ENCODE results near the gene HDAC4.

HDAC4 gene

DNA sequence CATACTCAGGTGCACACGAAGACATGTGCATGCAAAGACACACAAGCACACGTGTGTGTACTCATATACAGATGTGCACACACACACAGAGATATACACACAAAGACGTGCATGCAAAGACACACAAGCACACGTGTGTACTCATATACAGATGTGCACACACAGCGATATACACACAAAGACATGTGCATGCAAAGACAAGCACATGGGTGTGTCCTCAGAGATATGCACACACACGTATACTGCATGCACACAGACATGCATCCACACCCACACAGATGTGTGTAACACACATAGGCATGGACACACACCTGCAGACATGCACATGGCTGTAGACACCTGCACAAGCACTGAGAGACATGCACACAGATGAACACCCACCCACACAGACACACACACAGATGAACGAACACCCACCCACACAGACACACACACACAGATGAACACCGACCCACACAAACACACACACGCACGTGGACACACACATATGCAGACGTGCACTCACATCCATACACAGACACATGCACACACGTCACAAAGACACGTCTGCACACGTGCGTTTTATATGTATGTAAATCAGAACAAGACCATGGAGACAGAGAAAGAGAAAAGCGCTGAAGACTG is 321.0 kb downstream of the HDAC4 start:
- no peak overlapping the region for H3K4me3 ChIP-seq (ENCODE audit: control insufficient read depth, low read depth, low read length)
- TF ChIP-seq, protein P1, sequence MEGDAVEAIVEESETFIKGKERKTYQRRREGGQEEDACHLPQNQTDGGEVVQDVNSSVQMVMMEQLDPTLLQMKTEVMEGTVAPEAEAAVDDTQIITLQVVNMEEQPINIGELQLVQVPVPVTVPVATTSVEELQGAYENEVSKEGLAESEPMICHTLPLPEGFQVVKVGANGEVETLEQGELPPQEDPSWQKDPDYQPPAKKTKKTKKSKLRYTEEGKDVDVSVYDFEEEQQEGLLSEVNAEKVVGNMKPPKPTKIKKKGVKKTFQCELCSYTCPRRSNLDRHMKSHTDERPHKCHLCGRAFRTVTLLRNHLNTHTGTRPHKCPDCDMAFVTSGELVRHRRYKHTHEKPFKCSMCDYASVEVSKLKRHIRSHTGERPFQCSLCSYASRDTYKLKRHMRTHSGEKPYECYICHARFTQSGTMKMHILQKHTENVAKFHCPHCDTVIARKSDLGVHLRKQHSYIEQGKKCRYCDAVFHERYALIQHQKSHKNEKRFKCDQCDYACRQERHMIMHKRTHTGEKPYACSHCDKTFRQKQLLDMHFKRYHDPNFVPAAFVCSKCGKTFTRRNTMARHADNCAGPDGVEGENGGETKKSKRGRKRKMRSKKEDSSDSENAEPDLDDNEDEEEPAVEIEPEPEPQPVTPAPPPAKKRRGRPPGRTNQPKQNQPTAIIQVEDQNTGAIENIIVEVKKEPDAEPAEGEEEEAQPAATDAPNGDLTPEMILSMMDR (IDR thresholded peaks at IDR 0.05; ENCODE audit: control insufficient read depth, insufficient read depth, low read depth, low read length, missing control alignments), result no peak
- no peak for DNase-seq (ENCODE audit: low read depth)

DNA sequence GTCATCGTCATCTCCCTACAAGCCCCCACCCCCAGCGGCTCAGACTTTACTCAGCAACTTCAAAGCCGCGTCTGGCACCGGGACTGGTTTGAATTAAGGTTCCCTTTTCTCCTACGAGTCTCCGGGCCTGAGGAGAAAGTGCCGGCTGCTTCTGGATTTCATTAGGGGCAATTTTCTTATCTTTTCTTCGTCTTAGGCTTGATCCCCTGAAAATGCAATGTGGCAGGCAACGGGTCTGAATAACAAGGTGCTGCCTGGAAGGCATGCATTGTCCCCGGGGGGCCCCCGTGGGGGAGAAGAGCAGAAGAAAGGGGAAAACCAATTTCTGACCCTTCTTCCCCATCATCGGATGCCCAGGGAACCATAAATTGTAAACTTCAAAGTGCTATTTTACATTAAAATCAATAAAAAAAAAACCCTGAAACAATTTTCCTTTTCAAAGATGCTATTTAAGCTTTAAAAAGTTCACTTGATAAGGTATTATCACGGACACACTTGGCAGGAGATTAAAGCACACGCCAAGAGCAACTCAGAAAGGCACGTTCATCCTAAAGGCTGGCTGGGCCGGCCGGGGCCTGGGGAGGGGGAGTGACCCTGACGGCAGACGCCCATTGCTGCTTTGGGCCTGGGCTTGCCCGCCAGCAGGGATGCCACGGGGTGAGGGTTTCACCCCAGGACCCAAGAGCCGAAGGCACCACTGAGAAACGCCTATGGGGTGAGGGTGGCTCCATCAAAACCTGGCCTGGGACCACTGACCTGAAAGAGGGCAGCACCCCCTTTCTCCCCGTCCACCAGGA is 322.5 kb downstream of the HDAC4 start:
- TF ChIP-seq, protein P1 (IDR thresholded peaks at IDR 0.05; ENCODE audit: control insufficient read depth, insufficient read depth, low read depth, low read length, missing control alignments), result no peak
- no peak for DNase-seq (ENCODE audit: low read depth)
- no peak overlapping the region for H3K4me3 ChIP-seq (ENCODE audit: control insufficient read depth, low read depth, low read length)

DNA sequence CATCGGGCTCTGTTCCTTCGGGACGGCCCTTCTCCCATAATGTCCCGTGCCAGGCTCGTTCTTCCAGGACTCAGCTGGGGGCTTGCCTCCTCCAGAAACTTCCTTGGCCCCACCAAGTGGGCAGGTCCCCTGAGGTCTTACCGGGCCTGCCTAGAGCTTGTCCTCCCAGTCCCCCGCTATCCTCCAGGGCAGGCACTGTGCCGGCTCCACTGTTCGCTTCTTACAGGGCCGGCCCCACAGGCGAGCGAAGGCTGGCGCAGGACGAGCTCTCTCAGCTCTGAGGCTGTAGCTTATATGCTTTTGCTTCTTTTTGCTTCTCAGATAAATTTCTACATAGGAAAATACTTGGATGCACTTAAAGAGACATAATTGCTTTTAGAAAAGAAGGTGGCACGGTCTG is 323.6 kb downstream of the HDAC4 start:
- no peak for DNase-seq (ENCODE audit: low read depth)
- TF ChIP-seq, protein P1 (IDR thresholded peaks at IDR 0.05; ENCODE audit: control insufficient read depth, insufficient read depth, low read depth, low read length, missing control alignments), result no peak
- H3K4me3 ChIP-seq (ENCODE audit: control insufficient read depth, low read depth, low read length), result no peak overlapping the region

DNA sequence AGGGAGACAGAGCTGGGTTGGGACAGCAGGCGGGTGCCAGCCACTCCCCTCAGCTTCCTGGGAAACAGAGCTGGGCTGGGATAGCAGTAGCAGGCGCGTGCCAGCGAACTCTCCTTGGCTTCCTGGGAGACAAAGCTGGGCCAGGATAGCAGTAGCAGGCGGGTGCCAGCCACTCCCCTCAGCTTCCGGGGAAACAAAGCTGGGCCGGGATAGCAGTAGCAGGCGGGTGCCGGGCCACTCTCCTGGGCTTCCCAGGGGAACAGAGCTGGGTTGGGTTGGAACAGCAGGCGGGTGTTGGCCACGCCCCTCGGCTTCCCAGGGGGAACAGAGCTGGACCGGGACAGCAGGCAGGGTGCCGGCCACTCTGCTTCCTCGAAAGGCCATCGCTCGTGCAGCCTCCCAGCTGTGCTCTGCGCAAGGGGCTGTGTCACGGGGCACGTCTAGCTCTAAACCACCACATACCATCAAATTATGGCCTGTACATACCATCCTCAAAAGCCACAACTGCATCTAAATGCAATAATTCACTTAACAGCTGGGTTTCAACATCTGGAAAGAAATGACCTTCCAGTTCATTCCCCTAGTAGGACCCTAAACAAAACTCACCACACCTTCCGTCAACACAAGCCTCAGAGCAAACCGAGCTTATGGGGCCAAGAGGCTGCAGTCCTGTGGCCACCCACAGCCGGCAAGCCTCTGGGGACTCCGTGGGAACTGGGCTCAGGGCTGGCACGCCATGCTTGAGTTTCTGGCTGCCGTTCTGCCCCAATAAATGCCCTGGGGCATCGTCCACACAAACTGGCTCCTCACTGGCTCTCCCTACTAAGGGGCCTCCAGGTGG is 324.7 kb downstream of the HDAC4 start:
- TF ChIP-seq, protein P1 (IDR thresholded peaks at IDR 0.05; ENCODE audit: control insufficient read depth, insufficient read depth, low read depth, low read length, missing control alignments), result no peak
- DNase-seq (ENCODE audit: low read depth), result no peak
- H3K4me3 ChIP-seq (ENCODE audit: control insufficient read depth, low read depth, low read length), result no peak overlapping the region

DNA sequence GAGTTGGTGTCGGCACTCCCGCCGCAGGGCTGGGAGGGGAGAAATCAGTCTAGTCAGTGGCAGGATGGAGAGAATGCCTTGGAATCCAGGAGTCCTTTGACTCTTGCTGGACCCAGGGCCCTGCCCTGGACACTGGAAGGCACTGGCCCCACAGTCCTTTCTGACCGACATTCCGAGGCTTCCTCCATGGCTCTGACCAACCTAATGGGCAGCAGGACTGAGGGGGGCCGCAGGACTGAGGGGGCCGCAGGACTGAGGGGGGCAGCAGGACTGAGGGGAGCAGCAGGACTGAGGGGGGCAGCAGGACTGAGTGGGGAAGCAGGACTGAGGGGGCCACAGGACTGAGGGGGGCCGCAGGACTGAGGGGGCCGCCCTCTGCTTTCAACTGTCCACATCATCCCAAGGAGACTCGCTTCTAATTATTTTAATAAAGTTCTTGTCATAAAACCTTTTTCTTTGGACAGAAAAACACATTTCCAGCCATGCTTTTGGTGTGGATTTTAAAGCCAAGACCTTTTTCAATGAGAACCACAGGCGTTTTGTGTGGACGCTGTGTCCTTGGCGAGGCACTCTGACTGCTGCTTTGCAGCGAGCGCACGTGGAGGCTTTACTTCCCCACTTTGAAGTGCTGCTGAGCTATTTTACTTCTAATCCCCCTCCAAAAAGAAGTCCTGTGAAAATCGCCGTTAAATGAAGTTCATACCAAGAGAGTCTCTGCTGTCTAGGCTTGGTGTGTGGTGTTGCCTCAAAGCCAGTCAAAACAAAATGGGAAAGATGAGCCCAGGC is 326.9 kb downstream of the HDAC4 start:
- no peak for DNase-seq (ENCODE audit: low read depth)
- no peak overlapping the region for H3K4me3 ChIP-seq (ENCODE audit: control insufficient read depth, low read depth, low read length)
- TF ChIP-seq, protein P1 (IDR thresholded peaks at IDR 0.05; ENCODE audit: control insufficient read depth, insufficient read depth, low read depth, low read length, missing control alignments), result no peak

DNA sequence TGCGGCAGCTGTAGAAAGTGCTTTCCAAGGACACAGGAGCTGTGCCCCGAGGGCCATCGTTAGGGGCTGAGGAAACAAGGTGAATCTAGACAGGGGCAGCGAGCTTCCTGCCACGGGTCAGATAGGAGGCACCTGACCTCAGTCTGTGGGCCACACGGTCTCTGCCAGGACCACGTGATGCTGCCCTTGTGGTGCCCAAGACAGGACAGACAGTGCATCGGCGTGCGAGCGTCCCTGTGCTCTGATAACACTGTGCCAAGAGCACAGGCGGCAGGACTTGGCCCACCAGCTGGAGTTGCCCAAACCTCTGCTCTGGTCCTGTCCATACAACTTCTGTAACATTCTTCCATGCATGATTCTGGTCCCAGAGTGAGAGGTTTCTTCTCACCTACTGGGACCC is 327.6 kb downstream of the HDAC4 start:
- no peak for DNase-seq (ENCODE audit: low read depth)
- TF ChIP-seq, protein P1 (IDR thresholded peaks at IDR 0.05; ENCODE audit: control insufficient read depth, insufficient read depth, low read depth, low read length, missing control alignments), result no peak
- no peak overlapping the region for H3K4me3 ChIP-seq (ENCODE audit: control insufficient read depth, low read depth, low read length)

All from AG09309 (cell line).